GM18498 (cell line): Measurements from ENCODE around the gene RSPO4.

Experiments used
- ATAC-seq: cut with Tn5 transposase; IDR thresholded peaks from one replicate; pipeline ENCODE4 v1.9.1; 2021; ENCODE audit warnings: mild to moderate bottlenecking, moderate library complexity; ENCODE audit not compliant: unreplicated experiment

Gene RSPO4

GRCh38 chr20:944774-945410 lies 57.2 kb downstream of the RSPO4 start:
- ATAC-seq, result no peak

- ATAC-seq, result no peak
Measured at GRCh38 chr20:944148-944547, 58.0 kb downstream of the RSPO4 start.

GRCh38 chr20:942611-943010 lies 59.5 kb downstream of the RSPO4 start:
- ATAC-seq, result no peak

- ATAC-seq, result no peak
Measured at GRCh38 chr20:940926-941325, 61.2 kb downstream of the RSPO4 start.

- ATAC-seq, result no peak
Measured at GRCh38 chr20:939606-940005, 62.5 kb downstream of the RSPO4 start.

- ATAC-seq, result no peak
Measured at GRCh38 chr20:934186-934840, 67.8 kb downstream of the RSPO4 start.

GRCh38 chr20:933029-933428 lies 69.1 kb downstream of the RSPO4 start:
- no peak for ATAC-seq

- ATAC-seq, result no peak
Measured at GRCh38 chr20:931401-931800, 70.7 kb downstream of the RSPO4 start.

- ATAC-seq, result no peak
Measured at GRCh38 chr20:926670-927069, 75.4 kb downstream of the RSPO4 start.

- no peak for ATAC-seq
Measured at GRCh38 chr20:925516-925915, 76.6 kb downstream of the RSPO4 start.

GRCh38 chr20:924639-925038 lies 77.5 kb downstream of the RSPO4 start:
- ATAC-seq, result no peak

GRCh38 chr20:922781-923180 lies 79.3 kb downstream of the RSPO4 start:
- no peak for ATAC-seq

- no peak for ATAC-seq
Measured at GRCh38 chr20:921068-921467, 81.0 kb downstream of the RSPO4 start.

GRCh38 chr20:920311-920710 lies 81.8 kb downstream of the RSPO4 start:
- ATAC-seq, result no peak

- no peak for ATAC-seq
Measured at GRCh38 chr20:919491-919916, 82.6 kb downstream of the RSPO4 start.

GRCh38 chr20:917416-917815 lies 84.7 kb downstream of the RSPO4 start:
- no peak for ATAC-seq

- no peak for ATAC-seq
Measured at GRCh38 chr20:916825-917224, 85.3 kb downstream of the RSPO4 start.

- ATAC-seq, result no peak
Measured at GRCh38 chr20:916125-916799, 85.8 kb downstream of the RSPO4 start, which contains the start of gene ANGPT4. Gene ANGPT4, minus strand, starts transcription at chr20:916334. Its CDS starts 120 bp downstream, at chr20:916214.

GRCh38 chr20:914727-915498 lies 87.2 kb downstream of the RSPO4 start:
- ATAC-seq, result no peak

- no peak for ATAC-seq
Measured at GRCh38 chr20:913306-913849, 88.7 kb downstream of the RSPO4 start.
